GM06990 (cell line): ENCODE data around the gene CNFN.

Source experiments
- DNase-seq: peaks from one replicate; pipeline ENCODE4 v3.0.0-alpha.2; 2011; ENCODE audit not compliant: insufficient read length; ENCODE audit errors: extremely low read depth
- H3K27me3 ChIP-seq: replicated peaks from 2 replicates; pipeline ENCODE4 v1.6.0; 2011; ENCODE audit warnings: low read length; ENCODE audit not compliant: control insufficient read depth, insufficient read depth
- H3K36me3 ChIP-seq: 2 replicates; pipeline ENCODE4 v1.5.1; 2011; ENCODE audit warnings: low read length; ENCODE audit not compliant: control insufficient read depth, insufficient read depth
- H3K4me3 ChIP-seq: replicated peaks from 2 replicates; pipeline ENCODE4 v1.5.1; 2011; ENCODE audit warnings: low read depth, mild to moderate bottlenecking, control low read depth, low read length
- TF ChIP-seq, protein P1 (sequence below): IDR thresholded peaks from 2 replicates; pipeline ENCODE4 v1.5.1; 2011; ENCODE audit warnings: low read length, control low read depth, mild to moderate bottlenecking, inconsistent platforms; ENCODE audit not compliant: insufficient read depth, poor library complexity, severe bottlenecking

CNFN gene

DNA sequence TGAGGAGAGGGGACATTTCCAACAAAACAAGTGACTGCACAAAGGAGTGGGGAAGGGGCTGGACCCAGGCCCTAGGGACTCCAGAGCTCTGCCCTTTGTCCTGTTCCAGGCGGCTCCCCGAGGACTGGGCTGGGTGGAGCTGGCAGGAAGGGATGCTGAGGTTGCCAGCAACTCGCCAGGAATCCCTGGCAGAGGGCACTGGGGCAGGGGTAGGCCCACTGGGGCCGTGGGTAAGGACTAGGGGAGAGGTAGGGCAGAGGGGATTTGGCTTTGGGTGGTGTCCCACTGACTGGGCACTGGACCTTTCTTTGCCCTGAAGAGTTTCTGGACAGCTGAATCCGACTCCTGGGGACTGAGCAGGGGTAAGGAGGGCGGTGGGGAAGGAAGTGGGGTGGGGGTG, 29.2 kb upstream of the CNFN start:
- H3K27me3 ChIP-seq = no peaks in the 10 kb centered on the region

DNA sequence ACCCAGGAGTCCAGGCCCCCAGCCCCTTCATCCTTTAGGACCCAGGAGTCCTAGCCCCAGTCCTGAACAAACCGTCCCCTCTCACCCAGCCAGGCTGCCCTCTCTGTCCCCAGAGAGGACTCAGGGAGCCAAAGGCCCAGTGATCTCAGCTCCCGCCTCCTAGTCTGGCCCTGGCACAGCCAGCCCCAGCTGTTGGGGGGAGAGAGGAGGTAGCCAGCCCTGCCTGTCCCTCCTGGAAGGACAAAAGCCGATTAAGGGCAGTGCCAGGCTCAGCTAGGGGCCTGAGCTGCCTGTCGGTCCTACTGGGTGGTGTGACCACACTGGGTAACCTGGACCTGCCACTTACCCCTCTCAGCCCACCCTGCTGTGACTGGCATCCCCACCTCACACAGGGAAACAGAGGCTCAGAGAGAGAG, 22.6 kb upstream of the CNFN start:
- Histone ChIP-seq H3K4me3 (no peak overlapping the region), H3K27me3 (no peaks in the 10 kb centered on the region)
- no peak for DNase-seq

More for the DNA sequence above, 29.2 kb upstream of the CNFN start:
- TF ChIP-seq, protein P1, sequence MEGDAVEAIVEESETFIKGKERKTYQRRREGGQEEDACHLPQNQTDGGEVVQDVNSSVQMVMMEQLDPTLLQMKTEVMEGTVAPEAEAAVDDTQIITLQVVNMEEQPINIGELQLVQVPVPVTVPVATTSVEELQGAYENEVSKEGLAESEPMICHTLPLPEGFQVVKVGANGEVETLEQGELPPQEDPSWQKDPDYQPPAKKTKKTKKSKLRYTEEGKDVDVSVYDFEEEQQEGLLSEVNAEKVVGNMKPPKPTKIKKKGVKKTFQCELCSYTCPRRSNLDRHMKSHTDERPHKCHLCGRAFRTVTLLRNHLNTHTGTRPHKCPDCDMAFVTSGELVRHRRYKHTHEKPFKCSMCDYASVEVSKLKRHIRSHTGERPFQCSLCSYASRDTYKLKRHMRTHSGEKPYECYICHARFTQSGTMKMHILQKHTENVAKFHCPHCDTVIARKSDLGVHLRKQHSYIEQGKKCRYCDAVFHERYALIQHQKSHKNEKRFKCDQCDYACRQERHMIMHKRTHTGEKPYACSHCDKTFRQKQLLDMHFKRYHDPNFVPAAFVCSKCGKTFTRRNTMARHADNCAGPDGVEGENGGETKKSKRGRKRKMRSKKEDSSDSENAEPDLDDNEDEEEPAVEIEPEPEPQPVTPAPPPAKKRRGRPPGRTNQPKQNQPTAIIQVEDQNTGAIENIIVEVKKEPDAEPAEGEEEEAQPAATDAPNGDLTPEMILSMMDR = no peak
- Histone ChIP-seq H3K4me3 (no peak overlapping the region), H3K36me3 (no peaks in the 10 kb centered on the region)
- DNase-seq = no peak

DNA sequence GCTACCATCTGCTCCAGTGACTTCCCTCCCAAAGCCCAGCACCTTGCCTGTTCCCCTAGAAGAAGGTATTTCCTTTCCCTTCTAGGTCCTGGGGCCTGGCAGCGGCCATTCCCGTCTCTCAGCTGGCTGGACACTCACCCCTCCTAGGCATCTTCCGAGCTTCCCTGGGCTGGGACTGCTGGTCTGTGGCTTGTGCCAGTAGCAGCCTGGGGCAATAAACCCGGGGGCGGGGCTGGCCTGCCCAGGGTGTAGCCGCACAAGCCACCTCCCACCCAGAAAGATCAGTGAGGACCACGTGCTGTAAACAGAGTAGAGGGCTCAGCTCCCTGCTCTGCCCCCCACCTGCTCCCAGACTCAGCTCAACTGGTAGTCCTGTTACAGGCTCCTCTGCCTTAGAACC, 22.1 kb upstream of the CNFN start:
- no peaks in the 10 kb centered on the region for H3K27me3 ChIP-seq
- H3K36me3 ChIP-seq = peaks cover 10% of the 10 kb centered on the region
- TF ChIP-seq, protein P1 = no peak
- DNase-seq = no peak
- H3K4me3 ChIP-seq = no peak overlapping the region

More for the DNA sequence above, 22.6 kb upstream of the CNFN start:
- H3K36me3 ChIP-seq = peaks cover 5% of the 10 kb centered on the region
- TF ChIP-seq, protein P1 = no peak

DNA sequence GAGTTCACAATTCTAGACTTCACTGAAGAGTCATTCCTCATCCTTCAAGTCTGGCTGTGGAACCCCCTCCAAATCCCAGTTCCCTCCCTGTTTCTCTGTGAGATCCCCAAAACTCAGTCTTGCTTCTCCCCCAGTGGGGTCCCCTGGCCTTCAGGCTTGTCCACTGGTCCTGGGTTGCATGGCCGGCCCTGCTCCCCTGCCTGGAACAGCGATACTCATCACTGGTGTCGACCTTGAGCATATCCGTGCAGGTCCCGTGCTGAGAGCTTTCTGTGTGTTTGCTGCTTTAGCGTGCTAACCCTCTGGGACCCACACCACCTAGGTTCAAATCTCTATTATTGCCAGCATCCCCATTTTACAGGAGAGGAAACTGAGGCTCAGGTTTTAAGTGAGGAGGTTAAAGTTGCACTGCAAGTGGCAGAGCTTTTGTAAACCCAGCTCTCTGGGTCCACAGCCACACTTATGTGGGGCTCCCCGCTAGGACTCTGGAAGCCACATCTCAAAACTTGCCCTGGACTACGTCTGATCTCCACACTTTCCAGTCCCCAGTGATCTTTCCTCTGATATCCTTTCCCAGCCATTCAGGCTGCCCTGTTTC, 21.6 kb upstream of the CNFN start:
- DNase-seq = no peak
- peaks cover 10% of the 10 kb centered on the region for H3K36me3 ChIP-seq
- H3K4me3 ChIP-seq = no peak overlapping the region
- TF ChIP-seq, protein P1 = no peak
- H3K27me3 ChIP-seq = no peaks in the 10 kb centered on the region

DNA sequence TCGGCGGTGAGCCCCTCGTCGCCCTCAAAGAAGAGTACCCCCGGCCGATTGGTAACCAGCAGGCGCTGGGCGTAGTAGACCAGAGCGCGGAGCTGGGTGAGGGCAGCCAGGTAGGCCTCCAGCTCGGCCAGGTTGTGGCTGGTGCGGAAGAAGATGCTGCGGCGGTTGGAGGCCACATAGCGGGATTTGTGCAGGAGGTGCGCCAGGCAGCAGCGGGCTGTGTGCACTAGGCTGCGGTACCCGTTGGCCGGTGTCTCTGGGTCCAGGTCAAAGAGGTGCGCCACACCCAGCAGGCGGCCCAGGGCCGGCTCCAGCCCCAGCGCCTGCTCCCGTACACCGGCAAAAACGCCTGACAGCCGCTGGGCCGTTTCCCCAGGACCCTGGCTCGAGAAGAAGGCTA, 20.3 kb upstream of the CNFN start:
- H3K4me3 ChIP-seq = no peak overlapping the region
- peaks cover 16% of the 10 kb centered on the region for H3K36me3 ChIP-seq
- no peak for DNase-seq
- H3K27me3 ChIP-seq = no peaks in the 10 kb centered on the region
- TF ChIP-seq, protein P1 = no peak

DNA sequence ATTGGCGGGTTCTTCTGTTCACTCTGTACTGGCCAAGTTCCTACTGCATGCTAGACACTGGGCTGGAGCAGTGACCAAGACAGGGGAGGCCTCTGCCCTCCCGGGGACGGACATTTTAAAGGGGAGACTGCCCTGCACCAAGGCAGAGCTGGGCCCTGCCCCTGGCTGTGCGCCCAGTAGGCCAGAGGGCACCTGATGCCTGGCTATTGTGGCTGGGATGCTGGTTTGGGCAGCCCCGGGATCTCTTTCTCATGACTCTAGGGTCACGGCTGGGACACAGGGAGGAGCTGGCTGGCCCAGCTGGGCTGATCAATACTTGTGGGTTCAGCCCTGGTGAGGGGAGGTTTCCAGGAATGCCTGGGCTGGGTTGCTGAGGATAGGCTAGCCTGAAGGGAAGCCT, 19.4 kb upstream of the CNFN start:
- no peak for DNase-seq
- H3K27me3 ChIP-seq = no peaks in the 10 kb centered on the region
- TF ChIP-seq, protein P1 = no peak
- no peak overlapping the region for H3K4me3 ChIP-seq
- peaks cover 16% of the 10 kb centered on the region for H3K36me3 ChIP-seq
